ENCODE measurements around the gene ABCB8. TPM values are rescaled to one million over a fixed set of nuclear protein-coding genes. Genes with fewer than 3 reads are reported as not detected.

The ABCB8 gene
- total and polyA plus RNA-seq, 9 of the 15 experiments (the other 6 are each of a cell fraction or from before 2014, with no cell fraction given): 7.6 to 106 (median 36.3) TPM

DNA sequence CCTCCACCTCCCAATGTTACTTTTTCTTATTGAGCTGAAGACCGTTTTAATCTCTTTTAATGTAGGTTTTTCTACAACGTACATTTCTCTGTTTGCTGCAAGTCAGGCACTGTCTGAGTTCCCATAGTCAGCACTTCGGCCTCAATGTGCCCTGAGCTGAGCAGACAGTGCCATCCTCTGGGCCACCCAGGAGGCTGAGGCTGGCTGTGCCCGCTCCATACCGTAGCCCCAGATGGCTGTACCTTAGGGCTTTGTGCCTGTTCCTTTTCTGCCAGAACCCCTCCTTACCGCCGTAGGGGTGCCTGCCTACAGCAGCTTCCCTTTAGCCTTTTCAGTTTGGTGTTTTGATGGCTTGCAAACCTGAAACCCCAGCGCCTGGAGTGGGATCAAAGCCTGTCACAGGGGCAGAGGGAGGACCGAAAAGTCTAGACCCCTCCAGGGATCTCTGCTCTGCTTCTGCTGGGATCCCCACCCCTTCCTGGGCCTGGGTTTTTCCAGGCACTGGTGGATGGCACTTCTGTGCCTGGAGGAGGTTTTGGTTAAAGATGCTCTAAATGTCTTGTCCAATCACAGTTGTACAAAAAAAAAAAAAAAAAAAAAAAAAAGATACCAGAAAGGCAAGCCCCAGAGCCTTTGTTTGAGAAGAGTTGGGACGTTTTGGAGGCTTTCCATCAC is 67.0 kb downstream of the ABCB8 start:
- Histone ChIP-seq H3K4me2 (ENCODE audit: insufficient read depth, low read length) (no peak overlapping the region), H2AFZ (ENCODE audit: low read depth, low read length) (no peak overlapping the region), H3K4me3 (no peak overlapping the region), H3K27me3 (ENCODE audit: control insufficient read depth in 2 of 2, insufficient read depth in 2 of 2, low read length in 2 of 2) (no peaks in the 10 kb centered on the region), H3K36me3 (ENCODE audit: control insufficient read depth, insufficient read depth, low read length) (peaks cover 79% of the 10 kb centered on the region; the same call in 2 of the 3 replicates), H4K20me1 (replicated peaks; ENCODE audit: control insufficient read depth, insufficient read depth, low read length) (peaks cover 45% of the 10 kb centered on the region), H3K9ac (ENCODE audit: insufficient read depth in 1 of 2, low read depth in 2 of 2, low read length in 2 of 2) (peak overlapping the region in 1 of 2 experiments; percentile 63; a peak in 1 of 4 replicates), H3K9me3 (replicated peaks; ENCODE audit: control insufficient read depth, insufficient read depth, low read depth, low read length) (no peaks in the 10 kb centered on the region), H3K9me1 (ENCODE audit: control insufficient read depth, insufficient read depth, low read length) (peaks cover 8% of the 10 kb centered on the region), H3K79me2 (ENCODE audit: control insufficient read depth, insufficient read depth, low read length) (peaks cover 95% of the 10 kb centered on the region), H3K27ac (ENCODE audit: extremely low read depth, low read depth, low read length) (no peak overlapping the region), H3K4me1 (replicated peaks in 1 of 2; ENCODE audit: control insufficient read depth in 2 of 2, insufficient read depth in 2 of 2, low read length in 2 of 2) (peaks cover 2 to 28% of the 10 kb centered on the region in 2 experiments; a peak in 3 of 5 replicates)
- FAIRE-seq (no peak), DNase-seq (ENCODE audit: extremely low read depth in 1 of 4, low spot score in 3 of 4) (no peak), ATAC-seq (no peak)
- WGBS (ENCODE audit: insufficient coverage, low coverage, missing lambda C conversion rate): 83% methylated on average over 10 of the region's 10 CpGs
- no TSS peak for BruUV-seq (replicated peaks)
- intact Hi-C loops (cut with micrococcal nuclease): loop anchor here (10.0 kb wide), 1 partner anchor 310 kb away; no protein-coding TSS in a partner anchor
- TF ChIP-seq RAD51 (IDR thresholded peaks at IDR 0.05; ENCODE audit: borderline replicate concordance, low read depth): no peak
- TF ChIP-seq, protein P1, sequence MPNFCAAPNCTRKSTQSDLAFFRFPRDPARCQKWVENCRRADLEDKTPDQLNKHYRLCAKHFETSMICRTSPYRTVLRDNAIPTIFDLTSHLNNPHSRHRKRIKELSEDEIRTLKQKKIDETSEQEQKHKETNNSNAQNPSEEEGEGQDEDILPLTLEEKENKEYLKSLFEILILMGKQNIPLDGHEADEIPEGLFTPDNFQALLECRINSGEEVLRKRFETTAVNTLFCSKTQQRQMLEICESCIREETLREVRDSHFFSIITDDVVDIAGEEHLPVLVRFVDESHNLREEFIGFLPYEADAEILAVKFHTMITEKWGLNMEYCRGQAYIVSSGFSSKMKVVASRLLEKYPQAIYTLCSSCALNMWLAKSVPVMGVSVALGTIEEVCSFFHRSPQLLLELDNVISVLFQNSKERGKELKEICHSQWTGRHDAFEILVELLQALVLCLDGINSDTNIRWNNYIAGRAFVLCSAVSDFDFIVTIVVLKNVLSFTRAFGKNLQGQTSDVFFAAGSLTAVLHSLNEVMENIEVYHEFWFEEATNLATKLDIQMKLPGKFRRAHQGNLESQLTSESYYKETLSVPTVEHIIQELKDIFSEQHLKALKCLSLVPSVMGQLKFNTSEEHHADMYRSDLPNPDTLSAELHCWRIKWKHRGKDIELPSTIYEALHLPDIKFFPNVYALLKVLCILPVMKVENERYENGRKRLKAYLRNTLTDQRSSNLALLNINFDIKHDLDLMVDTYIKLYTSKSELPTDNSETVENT (CRISPR knock-in tag; IDR thresholded peaks at IDR 0.05): 0 out of 2 replicates have a peak, but pooled peaks have one; percentile 19
- no peak for TF ChIP-seq MED1 (CRISPR knock-in tag; IDR thresholded peaks at IDR 0.05; ENCODE audit: borderline replicate concordance)
- CTCF ChIA-PET (ENCODE audit: low intra/inter-chr PET ratio): no interaction called here
- in situ Hi-C loops (cut with MboI): no loop called here
- POLR2A ChIA-PET: interaction anchor here (0.6 to 4.4 kb wide), 11 partner anchors 9 to 101 kb away, joined by 3 to 31 read pairs (median 4); partner anchors contain the start of gene AGAP3

All from K562 (cell line).